ENCODE measurements around the gene BICDL2.

BICDL2 gene

DNA sequence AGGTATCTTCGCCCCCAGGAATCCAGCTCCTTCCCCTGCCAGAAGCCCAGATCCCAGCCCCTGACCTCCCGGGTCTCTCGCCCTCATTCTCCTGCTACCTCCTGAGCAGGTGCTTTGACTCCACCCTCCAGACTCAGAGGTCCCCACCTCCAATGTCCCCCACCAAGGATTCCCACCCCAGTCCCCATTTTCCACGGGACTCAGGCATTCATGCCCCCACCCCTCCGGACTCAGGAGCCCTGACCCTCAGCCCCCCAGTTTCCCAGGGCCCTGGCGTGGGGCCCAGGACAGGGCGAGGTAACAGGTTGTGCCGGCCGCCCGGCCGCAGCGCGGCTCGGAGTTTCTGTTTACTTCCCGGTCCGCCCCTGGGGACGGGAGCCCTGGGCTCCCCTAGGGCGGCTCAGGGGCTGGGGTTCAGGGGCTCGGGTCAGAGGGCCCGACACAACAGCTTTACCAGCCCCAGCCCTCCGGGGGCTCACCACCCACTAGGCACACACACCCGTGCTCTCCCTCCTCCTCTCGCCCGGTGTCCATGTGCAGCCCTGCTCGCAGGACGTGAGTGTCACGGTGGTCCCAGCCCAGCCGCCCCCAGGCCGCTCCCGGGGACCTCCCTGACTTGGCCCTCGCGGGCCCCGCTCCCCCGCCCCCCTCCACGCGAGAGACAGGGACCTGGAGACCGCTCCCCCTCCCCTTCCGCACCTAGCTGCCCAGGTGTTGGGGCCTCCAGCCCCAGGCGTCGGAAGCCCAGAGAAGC, 595 bp downstream of the BICDL2 start:
- peak overlapping the region; percentile 52 for H3K27ac ChIP-seq
- TF ChIP-seq ZFX (IDR thresholded peaks at IDR 0.05; ENCODE audit: borderline replicate concordance) = no peak
- TF ChIP-seq, protein P1, sequence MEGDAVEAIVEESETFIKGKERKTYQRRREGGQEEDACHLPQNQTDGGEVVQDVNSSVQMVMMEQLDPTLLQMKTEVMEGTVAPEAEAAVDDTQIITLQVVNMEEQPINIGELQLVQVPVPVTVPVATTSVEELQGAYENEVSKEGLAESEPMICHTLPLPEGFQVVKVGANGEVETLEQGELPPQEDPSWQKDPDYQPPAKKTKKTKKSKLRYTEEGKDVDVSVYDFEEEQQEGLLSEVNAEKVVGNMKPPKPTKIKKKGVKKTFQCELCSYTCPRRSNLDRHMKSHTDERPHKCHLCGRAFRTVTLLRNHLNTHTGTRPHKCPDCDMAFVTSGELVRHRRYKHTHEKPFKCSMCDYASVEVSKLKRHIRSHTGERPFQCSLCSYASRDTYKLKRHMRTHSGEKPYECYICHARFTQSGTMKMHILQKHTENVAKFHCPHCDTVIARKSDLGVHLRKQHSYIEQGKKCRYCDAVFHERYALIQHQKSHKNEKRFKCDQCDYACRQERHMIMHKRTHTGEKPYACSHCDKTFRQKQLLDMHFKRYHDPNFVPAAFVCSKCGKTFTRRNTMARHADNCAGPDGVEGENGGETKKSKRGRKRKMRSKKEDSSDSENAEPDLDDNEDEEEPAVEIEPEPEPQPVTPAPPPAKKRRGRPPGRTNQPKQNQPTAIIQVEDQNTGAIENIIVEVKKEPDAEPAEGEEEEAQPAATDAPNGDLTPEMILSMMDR (IDR thresholded peaks at IDR 0.05) = no peak

DNA sequence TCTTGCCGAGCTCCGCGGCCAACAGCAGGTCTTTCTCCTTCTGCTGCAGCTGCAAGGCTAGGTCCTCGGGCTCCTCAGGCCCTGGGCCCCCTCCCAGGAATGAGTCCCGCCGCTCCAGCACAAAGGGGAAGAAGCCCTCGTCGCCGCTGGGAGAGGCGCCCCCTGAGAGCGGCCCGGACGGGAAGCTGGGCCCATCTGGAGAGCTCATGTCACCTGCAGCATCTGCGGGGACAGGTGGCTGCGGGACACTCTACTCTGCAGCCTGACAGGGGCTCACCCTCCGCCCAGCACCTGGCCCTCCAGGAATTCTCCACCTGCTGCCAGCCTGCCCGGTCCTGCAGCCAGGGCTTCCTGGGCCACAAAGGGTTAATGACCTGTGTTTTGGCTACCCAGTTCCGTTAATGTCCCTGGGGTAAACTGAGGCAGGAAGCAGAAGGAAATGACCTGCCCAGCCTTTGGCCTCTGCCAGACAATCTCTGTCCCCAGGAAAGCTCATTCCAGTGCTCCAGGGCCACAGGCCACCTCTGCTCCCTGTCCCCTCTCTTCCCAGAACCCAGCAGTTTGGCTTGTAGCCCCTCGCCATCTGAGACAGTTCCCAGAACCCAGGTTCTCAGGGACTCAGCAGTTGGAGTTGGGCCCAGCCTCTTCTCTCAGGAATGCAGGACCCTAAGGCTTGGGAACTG, 1.3 kb downstream of the BICDL2 start:
- TF ChIP-seq, protein P1 (IDR thresholded peaks at IDR 0.05) = no peak
- TF ChIP-seq ZFX (IDR thresholded peaks at IDR 0.05; ENCODE audit: borderline replicate concordance) = no peak
- no peak overlapping the region for H3K27ac ChIP-seq

DNA sequence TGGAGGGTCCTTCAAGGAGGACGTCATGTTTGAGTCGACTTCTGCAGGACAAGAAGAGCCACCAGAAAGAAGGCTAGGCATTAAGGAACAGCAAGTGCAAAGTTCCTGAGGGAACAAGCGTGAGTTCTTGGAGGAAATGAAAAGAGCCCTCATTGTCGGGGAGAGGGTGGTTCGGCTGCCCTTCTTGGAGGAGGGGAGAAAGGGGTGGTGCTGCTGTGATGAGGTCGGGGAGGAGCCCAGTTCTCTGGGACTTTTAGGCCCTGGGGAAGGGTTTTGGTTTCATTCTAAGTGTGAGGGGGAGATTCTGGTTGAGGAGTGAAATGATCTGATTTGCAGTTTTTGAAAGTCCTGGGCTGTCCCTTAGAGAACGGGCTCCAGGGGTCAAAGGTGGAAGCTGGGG, 4.1 kb downstream of the BICDL2 start:
- H3K27ac ChIP-seq = no peak overlapping the region
- TF ChIP-seq ZFX (IDR thresholded peaks at IDR 0.05; ENCODE audit: borderline replicate concordance) = no peak
- TF ChIP-seq, protein P1 (IDR thresholded peaks at IDR 0.05) = no peak

DNA sequence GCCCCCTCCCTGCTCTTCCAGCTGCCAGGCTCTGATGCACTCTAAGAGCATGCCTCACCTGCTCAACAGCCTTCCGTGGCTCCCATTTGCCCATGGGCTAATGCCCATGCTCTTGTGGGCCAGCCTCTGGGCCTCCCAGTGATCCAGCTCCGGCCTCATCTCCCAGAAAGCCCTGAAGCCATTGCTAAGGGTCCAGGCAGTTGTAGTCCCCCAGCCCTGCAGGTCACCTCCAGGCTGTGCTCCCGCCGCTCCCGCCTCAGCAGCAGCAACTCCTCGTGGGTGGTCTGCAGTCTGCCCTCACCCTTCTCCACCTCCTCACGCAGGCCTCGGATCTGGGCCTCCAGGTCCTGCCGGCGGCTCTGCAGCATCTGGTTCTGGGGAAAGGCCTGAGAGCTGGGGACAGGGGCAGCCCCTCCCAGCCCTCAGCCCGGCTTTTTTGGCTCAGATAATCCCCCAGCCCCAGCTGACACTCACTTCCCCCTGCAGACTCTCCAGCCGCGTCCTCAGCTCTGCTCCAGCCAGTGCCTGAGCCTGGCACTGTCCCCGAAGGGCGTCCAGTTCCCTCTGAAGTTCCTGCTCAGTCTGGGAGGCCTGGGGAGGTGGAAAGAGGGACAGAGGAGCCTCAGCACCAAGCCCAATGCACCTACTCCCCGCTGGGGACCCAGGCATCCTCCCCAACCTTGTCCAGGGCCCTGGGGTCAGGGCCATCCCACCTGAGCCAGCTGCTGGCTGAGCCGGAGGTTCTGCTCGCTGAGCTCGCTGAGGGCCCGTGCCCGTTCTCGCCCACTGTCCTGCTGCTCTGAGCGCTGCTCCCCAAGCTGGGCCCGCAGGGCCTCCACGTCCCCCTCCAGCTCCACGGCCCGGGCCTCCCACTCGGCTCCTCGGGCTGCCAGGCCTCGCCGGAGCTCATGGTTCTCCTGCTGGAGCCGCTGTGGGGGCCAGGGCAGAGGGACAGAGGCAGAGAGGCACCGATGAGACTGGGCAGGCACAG, 6.2 kb downstream of the BICDL2 start:
- no peak overlapping the region for H3K27ac ChIP-seq
- TF ChIP-seq, protein P1 (IDR thresholded peaks at IDR 0.05) = no peak
- no peak for TF ChIP-seq ZFX (IDR thresholded peaks at IDR 0.05; ENCODE audit: borderline replicate concordance)

DNA sequence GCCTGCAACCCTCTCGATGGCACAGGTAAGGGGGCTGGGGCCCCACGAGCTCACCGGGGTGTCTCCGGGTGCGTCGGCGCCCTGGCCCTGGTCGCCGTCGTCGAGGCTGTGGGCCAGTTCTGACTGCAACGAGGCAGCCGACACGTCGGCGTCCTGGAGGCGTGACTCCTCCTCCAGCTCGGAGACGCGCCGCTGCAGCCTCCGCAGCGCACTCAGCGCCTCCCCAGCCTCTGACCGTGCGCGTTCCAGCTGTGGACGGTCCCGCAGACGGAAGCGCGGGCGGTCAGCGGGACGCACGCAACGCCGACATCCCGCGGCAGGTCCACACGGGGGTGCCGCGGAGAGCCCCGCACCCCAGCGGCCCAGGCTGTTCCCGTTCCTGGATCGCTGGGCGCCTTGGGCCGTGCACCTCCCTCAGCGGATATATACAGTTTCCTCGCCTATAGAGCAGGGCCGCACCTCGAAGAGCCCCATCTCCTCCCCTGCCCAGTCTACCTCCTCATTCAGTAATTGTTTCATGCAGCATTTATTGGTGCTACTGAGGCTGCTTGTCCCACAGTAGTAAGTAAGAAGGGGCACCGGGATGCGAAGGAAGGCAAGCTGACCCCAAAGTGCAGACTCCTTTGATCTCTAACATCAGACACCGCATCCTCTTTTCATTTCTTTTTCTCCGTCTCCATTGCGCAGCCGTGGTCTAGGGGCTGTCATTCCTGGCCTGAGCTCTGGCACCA, 7.1 kb downstream of the BICDL2 start:
- TF ChIP-seq, protein P1 (IDR thresholded peaks at IDR 0.05) = no peak
- no peak for TF ChIP-seq ZFX (IDR thresholded peaks at IDR 0.05; ENCODE audit: borderline replicate concordance)

DNA sequence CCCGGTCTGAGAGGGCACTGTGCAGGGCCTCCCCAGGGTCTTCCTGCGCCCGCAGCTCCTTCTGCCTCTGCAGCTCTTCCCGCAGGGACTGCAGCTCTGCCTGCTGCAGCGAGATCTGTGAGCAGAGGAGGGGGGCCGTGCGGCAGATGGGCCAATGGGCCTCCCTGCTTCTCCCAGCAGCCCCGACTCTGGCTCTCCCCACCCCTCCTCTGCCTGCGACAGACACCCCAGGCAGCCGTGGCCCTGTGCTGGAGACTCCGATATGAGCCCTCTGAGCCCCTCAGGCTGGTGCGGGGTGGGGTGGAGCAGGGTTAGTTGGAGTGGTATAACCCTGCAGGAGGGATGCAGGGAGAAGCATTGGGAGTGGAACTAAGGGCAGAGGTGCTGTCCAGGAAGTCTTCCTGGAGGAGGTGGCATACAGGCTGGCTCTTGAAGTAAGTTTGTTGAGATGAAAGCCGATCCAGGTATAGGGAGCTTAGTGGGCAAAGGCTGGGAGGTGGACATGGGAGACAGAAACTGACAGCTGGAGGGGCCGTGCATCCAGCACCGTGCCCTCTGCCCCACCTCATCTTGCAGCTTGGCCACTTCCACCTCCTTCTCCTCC, 7.9 kb downstream of the BICDL2 start:
- peak overlapping the region; percentile 70; the same call in 1 of the 2 replicates for H3K27ac ChIP-seq
- TF ChIP-seq, protein P1 (IDR thresholded peaks at IDR 0.05) = no peak

More for the DNA sequence above, 7.1 kb downstream of the BICDL2 start:
- H3K27ac ChIP-seq = no peak overlapping the region

Data from 22Rv1 (cell line).